ENCODE results near the gene LRSAM1.

LRSAM1 gene

GRCh38 chr9:127473932-127474331, 22.6 kb downstream of the LRSAM1 start:
- Histone ChIP-seq H4K20me1 (ENCODE audit: insufficient read depth, low read length) (no peaks in the 10 kb centered on the region), H3K36me3 (ENCODE audit: insufficient read depth, low read length) (peaks cover 13% of the 10 kb centered on the region), H2AFZ (ENCODE audit: low read depth, low read length) (no peak overlapping the region), H3K27ac (ENCODE audit: low read length) (no peak overlapping the region), H3K9me3 (ENCODE audit: insufficient read depth, low read length, severe bottlenecking) (no peaks in the 10 kb centered on the region), H3K79me2 (ENCODE audit: insufficient read depth, low read length) (no peaks in the 10 kb centered on the region), H3K9ac (ENCODE audit: low read depth, low read length) (no peak overlapping the region), H3K4me1 (ENCODE audit: insufficient read depth, low read length) (no peaks in the 10 kb centered on the region), H3K27me3 (ENCODE audit: insufficient read depth, low read length, poor library complexity) (no peaks in the 10 kb centered on the region), H3K4me2 (ENCODE audit: insufficient read depth, low read length) (no peak overlapping the region), H3K4me3 (ENCODE audit: low read depth in 1 of 2, low read length in 2 of 2) (no peak overlapping the region)
- TF ChIP-seq EZH2 (IDR thresholded peaks at IDR 0.05; ENCODE audit: borderline replicate concordance, low read depth, low read length, severe bottlenecking) = no peak
- no peak for TF ChIP-seq CTCF (IDR thresholded peaks at IDR 0.05; ENCODE audit: borderline replicate concordance, extremely low read depth, low read length, poor library complexity, severe bottlenecking)
- ATAC-seq (ENCODE audit: insufficient read depth, low read depth) = no peak
- DNase-seq = no peak

GRCh38 chr9:127474592-127474991, 23.3 kb downstream of the LRSAM1 start:
- Histone ChIP-seq H3K79me2 (ENCODE audit: insufficient read depth, low read length) (no peaks in the 10 kb centered on the region), H2AFZ (ENCODE audit: low read depth, low read length) (no peak overlapping the region), H3K9ac (ENCODE audit: low read depth, low read length) (no peak overlapping the region), H3K9me3 (ENCODE audit: insufficient read depth, low read length, severe bottlenecking) (no peaks in the 10 kb centered on the region), H3K27me3 (ENCODE audit: insufficient read depth, low read length, poor library complexity) (no peaks in the 10 kb centered on the region), H3K4me3 (ENCODE audit: low read depth in 1 of 2, low read length in 2 of 2) (no peak overlapping the region), H3K27ac (ENCODE audit: low read length) (no peak overlapping the region), H3K36me3 (ENCODE audit: insufficient read depth, low read length) (peaks cover 19% of the 10 kb centered on the region), H4K20me1 (ENCODE audit: insufficient read depth, low read length) (no peaks in the 10 kb centered on the region), H3K4me1 (ENCODE audit: insufficient read depth, low read length) (no peaks in the 10 kb centered on the region), H3K4me2 (ENCODE audit: insufficient read depth, low read length) (no peak overlapping the region)
- ATAC-seq (ENCODE audit: insufficient read depth, low read depth) (no peak), DNase-seq (no peak)
- TF ChIP-seq EZH2 (IDR thresholded peaks at IDR 0.05; ENCODE audit: borderline replicate concordance, low read depth, low read length, severe bottlenecking) = no peak
- TF ChIP-seq CTCF (IDR thresholded peaks at IDR 0.05; ENCODE audit: borderline replicate concordance, extremely low read depth, low read length, poor library complexity, severe bottlenecking) = no peak

- Histone ChIP-seq H3K4me1 (ENCODE audit: insufficient read depth, low read length) (no peaks in the 10 kb centered on the region), H3K27ac (ENCODE audit: low read length) (no peak overlapping the region), H3K4me2 (ENCODE audit: insufficient read depth, low read length) (no peak overlapping the region), H3K27me3 (ENCODE audit: insufficient read depth, low read length, poor library complexity) (no peaks in the 10 kb centered on the region), H3K9me3 (ENCODE audit: insufficient read depth, low read length, severe bottlenecking) (no peaks in the 10 kb centered on the region), H2AFZ (ENCODE audit: low read depth, low read length) (no peak overlapping the region), H3K9ac (ENCODE audit: low read depth, low read length) (no peak overlapping the region), H3K36me3 (ENCODE audit: insufficient read depth, low read length) (peaks cover 25% of the 10 kb centered on the region), H3K4me3 (ENCODE audit: low read depth in 1 of 2, low read length in 2 of 2) (no peak overlapping the region), H3K79me2 (ENCODE audit: insufficient read depth, low read length) (no peaks in the 10 kb centered on the region), H4K20me1 (ENCODE audit: insufficient read depth, low read length) (no peaks in the 10 kb centered on the region)
- TF ChIP-seq CTCF (IDR thresholded peaks at IDR 0.05; ENCODE audit: borderline replicate concordance, extremely low read depth, low read length, poor library complexity, severe bottlenecking) (no peak), EZH2 (IDR thresholded peaks at IDR 0.05; ENCODE audit: borderline replicate concordance, low read depth, low read length, severe bottlenecking) (no peak)
- ATAC-seq (ENCODE audit: insufficient read depth, low read depth) (no peak), DNase-seq (no peak)
Measured at GRCh38 chr9:127479507-127480081, 28.3 kb downstream of the LRSAM1 start.

- Histone ChIP-seq H3K27ac (ENCODE audit: low read length) (no peak overlapping the region), H4K20me1 (ENCODE audit: insufficient read depth, low read length) (no peaks in the 10 kb centered on the region), H3K4me1 (ENCODE audit: insufficient read depth, low read length) (no peaks in the 10 kb centered on the region), H3K36me3 (ENCODE audit: insufficient read depth, low read length) (peaks cover 36% of the 10 kb centered on the region), H3K9ac (ENCODE audit: low read depth, low read length) (no peak overlapping the region), H3K4me2 (ENCODE audit: insufficient read depth, low read length) (no peak overlapping the region), H3K27me3 (ENCODE audit: insufficient read depth, low read length, poor library complexity) (no peaks in the 10 kb centered on the region), H3K9me3 (ENCODE audit: insufficient read depth, low read length, severe bottlenecking) (no peaks in the 10 kb centered on the region), H3K4me3 (ENCODE audit: low read depth in 1 of 2, low read length in 2 of 2) (no peak overlapping the region), H2AFZ (ENCODE audit: low read depth, low read length) (no peak overlapping the region), H3K79me2 (ENCODE audit: insufficient read depth, low read length) (no peaks in the 10 kb centered on the region)
- no peak for DNase-seq
- TF ChIP-seq CTCF (IDR thresholded peaks at IDR 0.05; ENCODE audit: borderline replicate concordance, extremely low read depth, low read length, poor library complexity, severe bottlenecking) (no peak), EZH2 (IDR thresholded peaks at IDR 0.05; ENCODE audit: borderline replicate concordance, low read depth, low read length, severe bottlenecking) (no peak)
- no peak for ATAC-seq (ENCODE audit: insufficient read depth, low read depth)
Measured at GRCh38 chr9:127482662-127483061, 31.4 kb downstream of the LRSAM1 start.

Data from DND-41 (cell line).